Activated CD4-positive, alpha-beta T cell treated with anti-CD3 and anti-CD28 coated beads for 36 hours (primary cell): Measurements from ENCODE around the gene HSDL1. TPM values are rescaled to one million over a fixed set of nuclear protein-coding genes. Genes with fewer than 3 reads are reported as not detected.

ENCODE experiments used
- ATAC-seq: fragments of 200-7000 bp; cut with Tn5 transposase; one replicate; pipeline ENCODE4 v1.10.0; 2021; ENCODE audit warnings: mild to moderate bottlenecking, moderate library complexity
- CTCF ChIA-PET: fragments of 350-600 bp; sonication (Branson Sonifier 250); formaldehyde crosslinking; loops from one replicate; lab custom pipeline; 2021; ENCODE audit warnings: antibody characterized with exemption; lab: Charles Lee
- POLR2A ChIA-PET: fragments of 350-600 bp; sonication (Branson Sonifier 250); formaldehyde crosslinking; loops from one replicate; lab custom pipeline; 2021; ENCODE audit warnings: antibody characterized with exemption, inconsistent platforms; lab: Charles Lee
- DNase-seq: peaks from one replicate; pipeline ENCODE4 v3.0.0-alpha.2; 2020
- H3K27ac Mint-ChIP-seq: one replicate; pipeline ENCODE4 v1.8.0; 2021; ENCODE audit warnings: mixed read lengths
- H3K27me3 Mint-ChIP-seq: one replicate; pipeline ENCODE4 v1.8.0; 2021; ENCODE audit warnings: mixed read lengths
- H3K36me3 Mint-ChIP-seq: one replicate; pipeline ENCODE4 v1.8.0; 2021; ENCODE audit warnings: low read depth, mixed read lengths
- H3K4me1 Mint-ChIP-seq: one replicate; pipeline ENCODE4 v1.8.0; 2021; ENCODE audit warnings: mixed read lengths
- H3K4me3 Mint-ChIP-seq: one replicate; pipeline ENCODE4 v1.8.0; 2021; ENCODE audit warnings: mild to moderate bottlenecking, moderate library complexity, mixed read lengths
- H3K9me3 Mint-ChIP-seq: one replicate; pipeline ENCODE4 v1.8.0; 2021; ENCODE audit warnings: low read depth, mixed read lengths
- intact Hi-C, 2 experiments: fragments of 100-400 bp; cut with DNase I in 1 of 2; cut with micrococcal nuclease in 1 of 2; formaldehyde crosslinking; loops; one replicate each; pipeline versions ENCODE4 v1.14.2 to v1.15.1; 2022 to 2024; cut with DNase I, micrococcal nuclease
- total RNA-seq, 2 experiments: library from RNA; stranded (reverse); gene quantifications; one replicate each; pipeline ENCODE4 v1.2.3, GENCODE V29; 2021

Gene HSDL1
- total RNA-seq, 2 experiments from 2014 or later, result 7.4 to 11.4 TPM

DNA sequence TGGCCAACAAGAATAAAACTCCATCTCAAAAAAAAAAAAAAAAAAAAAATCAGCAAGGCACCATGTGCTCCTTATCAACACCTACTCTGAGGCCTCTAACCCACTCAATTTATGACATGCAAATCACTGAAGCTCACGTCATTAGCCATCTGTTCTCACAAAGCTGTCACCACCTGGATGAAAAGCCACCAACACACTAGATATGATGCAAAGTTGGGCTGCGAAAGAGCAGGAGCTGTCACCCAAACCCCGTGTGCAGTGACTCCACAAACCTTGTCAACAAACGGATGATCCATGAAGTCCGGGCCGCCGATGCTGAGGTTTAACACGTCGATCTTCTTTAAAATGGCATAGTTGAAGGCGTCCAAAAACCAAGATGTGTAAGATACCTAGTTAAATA, 53.5 kb downstream of the HSDL1 start:
- H3K27ac Mint-ChIP-seq, result no peak overlapping the region
- DNase-seq (no peak), ATAC-seq (no peak)
- CTCF ChIA-PET, result interaction anchor here (1.0 to 1.3 kb wide), 2 partner anchors 25 to 29 kb away, joined by 3 to 5 read pairs; partner anchors contain the start of gene MBTPS1
- peaks cover 38% of the 10 kb centered on the region for H3K4me1 Mint-ChIP-seq
- no peaks in the 10 kb centered on the region for H3K9me3 Mint-ChIP-seq
- H3K4me3 Mint-ChIP-seq, result no peak overlapping the region
- intact Hi-C loops, result no loop called here
- H3K27me3 Mint-ChIP-seq, result no peaks in the 10 kb centered on the region
- POLR2A ChIA-PET, result no interaction called here
- H3K36me3 Mint-ChIP-seq, result peaks cover 47% of the 10 kb centered on the region

DNA sequence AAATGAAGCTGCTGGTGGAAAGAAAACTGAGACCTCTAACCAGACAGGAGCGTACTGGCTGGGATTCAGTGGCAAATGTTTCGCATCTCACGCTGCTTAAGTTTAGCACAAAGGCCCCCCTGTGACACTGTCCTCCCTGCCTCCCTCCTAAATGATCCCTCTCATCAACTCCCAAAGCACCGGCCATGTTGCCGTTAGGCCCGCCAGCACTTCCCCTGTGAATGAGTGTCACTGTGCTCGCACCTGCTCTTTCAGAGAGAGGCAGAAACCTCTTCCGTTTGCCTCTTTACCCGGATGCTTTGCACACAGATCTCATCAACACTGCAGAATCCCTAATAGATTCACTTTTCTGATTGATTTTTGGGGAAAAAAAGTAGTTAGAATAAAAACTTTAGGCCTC, 54.8 kb downstream of the HSDL1 start:
- peaks cover 50% of the 10 kb centered on the region for H3K36me3 Mint-ChIP-seq
- DNase-seq, result no peak
- no peak for ATAC-seq
- CTCF ChIA-PET, result interaction anchor here (0.7 to 8.0 kb wide), 4 partner anchors 24 to 98 kb away, joined by 3 to 100 read pairs (median 34); partner anchors contain the start of genes ADAD2 and TAF1C
- peaks cover 45% of the 10 kb centered on the region for H3K4me1 Mint-ChIP-seq
- peak overlapping the region; percentile 58 for H3K27ac Mint-ChIP-seq
- H3K4me3 Mint-ChIP-seq, result no peak overlapping the region
- H3K9me3 Mint-ChIP-seq, result no peaks in the 10 kb centered on the region
- POLR2A ChIA-PET, result no interaction called here
- intact Hi-C loops, result no loop called here
- no peaks in the 10 kb centered on the region for H3K27me3 Mint-ChIP-seq

DNA sequence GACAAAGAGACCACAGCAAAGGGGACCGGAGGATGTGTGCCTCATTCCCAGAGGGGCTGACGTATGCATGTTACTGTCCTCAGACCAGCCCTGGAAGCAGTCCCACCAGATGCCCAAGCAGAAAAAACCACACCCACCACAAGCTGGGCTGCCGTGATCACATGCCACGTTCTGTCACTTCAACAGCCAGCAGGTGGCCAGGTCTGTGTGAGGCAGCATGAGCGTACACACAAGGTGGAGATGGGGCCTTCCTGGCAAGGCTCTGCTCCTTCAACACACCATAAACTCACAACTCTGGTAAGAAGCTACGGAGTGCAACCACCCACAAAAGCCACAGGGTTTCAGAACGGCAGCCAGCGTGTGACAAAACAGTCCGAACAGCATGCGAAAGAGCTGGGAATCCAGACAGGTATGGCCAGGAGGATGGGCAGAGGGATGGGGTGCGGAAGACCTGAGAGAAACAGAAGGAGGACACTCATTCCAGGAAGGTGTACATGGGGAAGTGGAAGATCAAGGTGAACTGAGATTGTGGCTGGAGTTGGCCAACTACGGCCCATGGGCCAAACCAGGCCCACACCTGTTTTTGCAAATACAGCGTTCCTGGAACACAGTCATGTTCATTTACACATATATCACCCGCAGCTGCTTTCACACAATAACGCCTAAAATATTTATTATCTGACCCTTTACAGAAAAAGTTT, 56.1 kb downstream of the HSDL1 start:
- no peaks in the 10 kb centered on the region for H3K27me3 Mint-ChIP-seq
- peak; percentile 82 for DNase-seq
- no peaks in the 10 kb centered on the region for H3K9me3 Mint-ChIP-seq
- CTCF ChIA-PET, result interaction anchor here (0.7 to 8.0 kb wide), 17 partner anchors 11 to 219 kb away, joined by 3 to 100 read pairs (median 4); partner anchors contain the start of genes ADAD2, MBTPS1 and TAF1C
- ATAC-seq, result peak; percentile 89
- H3K36me3 Mint-ChIP-seq, result peaks cover 45% of the 10 kb centered on the region
- intact Hi-C loops, result loop anchor here (1.0 to 10.0 kb wide), 4 partner anchors 28 to 416 kb away; partner anchors contain the start of genes MBTPS1 (in 1 of the 2), MEAK7 (in 1 of the 2) and TAF1C (in 1 of the 2)
- peaks cover 43% of the 10 kb centered on the region for H3K4me1 Mint-ChIP-seq
- POLR2A ChIA-PET, result interaction anchor here (0.6 to 0.7 kb wide), 3 partner anchors 14 to 80 kb away, joined by 4 to 5 read pairs (median 5); partner anchors contain the start of gene MBTPS1
- no peak overlapping the region for H3K4me3 Mint-ChIP-seq
- no peak overlapping the region for H3K27ac Mint-ChIP-seq

DNA sequence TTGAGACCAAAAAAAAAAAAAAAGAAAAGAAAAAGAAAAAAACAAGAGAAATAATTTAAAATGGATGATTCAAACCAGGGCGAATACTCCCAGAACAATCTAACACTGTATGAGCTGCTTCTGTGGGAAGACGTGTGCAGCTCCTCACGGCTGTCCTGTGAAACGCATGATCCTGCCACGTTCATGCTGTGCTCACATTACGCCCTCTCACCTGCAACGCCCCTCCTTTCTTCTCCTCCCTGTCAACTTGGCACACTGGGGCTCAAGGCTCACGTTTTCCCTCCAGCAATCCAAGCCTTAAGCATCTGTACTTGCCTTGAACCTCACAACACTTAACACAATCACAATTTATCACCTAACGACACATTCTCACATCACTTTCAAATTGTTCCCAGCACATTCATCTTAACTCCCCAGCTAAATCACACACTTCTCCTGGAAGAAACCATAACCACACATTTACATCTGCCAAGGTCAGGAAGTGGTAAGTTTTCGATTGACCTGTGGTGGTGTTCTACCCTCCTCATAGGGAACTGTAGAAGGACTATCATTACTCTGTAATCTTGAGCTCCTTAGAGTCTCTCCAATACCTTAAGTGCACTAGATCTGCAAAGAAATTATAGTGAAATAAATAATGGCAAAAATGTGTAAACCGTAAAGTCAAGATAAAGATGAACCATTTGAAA, 57.4 kb downstream of the HSDL1 start:
- Mint-ChIP-seq H3K27ac (no peak overlapping the region), H3K4me1 (peaks cover 43% of the 10 kb centered on the region), H3K9me3 (no peaks in the 10 kb centered on the region), H3K27me3 (no peaks in the 10 kb centered on the region), H3K36me3 (peaks cover 42% of the 10 kb centered on the region), H3K4me3 (no peak overlapping the region)
- ATAC-seq (no peak), DNase-seq (no peak)
- intact Hi-C loops, result loop anchor here (1.0 to 10.0 kb wide), 4 partner anchors 29 to 417 kb away; partner anchors contain the start of genes MBTPS1 (in 1 of the 2), MEAK7 (in 1 of the 2) and TAF1C (in 1 of the 2)
- ChIA-PET CTCF (interaction anchor here (0.6 to 8.0 kb wide), 12 partner anchors 18 to 418 kb away, joined by 3 to 100 read pairs (median 4); partner anchors contain the start of genes ADAD2, DNAAF1, HSDL1 and MBTPS1), POLR2A (no interaction called here)

DNA sequence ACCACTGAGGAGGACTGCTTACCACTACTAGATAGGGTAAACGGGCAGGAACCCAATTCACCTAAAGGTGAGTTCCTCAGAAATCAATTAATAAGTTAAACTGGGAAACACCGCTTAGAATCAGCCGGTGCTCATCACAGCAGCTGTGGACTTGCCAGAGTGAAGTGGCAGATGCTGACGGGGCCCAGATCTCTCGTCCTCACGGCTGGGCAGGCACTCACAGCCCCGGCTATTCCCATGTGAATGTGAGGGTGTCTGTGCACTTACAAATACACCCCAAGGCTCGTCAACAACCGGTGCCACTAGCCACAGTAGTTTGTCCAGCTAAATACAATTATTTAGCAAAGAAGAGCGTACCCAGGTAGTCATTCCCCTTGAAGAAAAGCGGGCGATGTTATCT, 58.0 kb downstream of the HSDL1 start:
- Mint-ChIP-seq H3K27me3 (no peaks in the 10 kb centered on the region), H3K4me1 (peaks cover 43% of the 10 kb centered on the region), H3K27ac (no peak overlapping the region), H3K4me3 (no peak overlapping the region), H3K9me3 (no peaks in the 10 kb centered on the region), H3K36me3 (peaks cover 42% of the 10 kb centered on the region)
- POLR2A ChIA-PET, result no interaction called here
- ATAC-seq (no peak), DNase-seq (no peak)
- CTCF ChIA-PET, result interaction anchor here (0.6 to 8.0 kb wide), 9 partner anchors 9 to 419 kb away, joined by 3 to 100 read pairs (median 8); partner anchors contain the start of genes ADAD2, MBTPS1 and TAF1C
- intact Hi-C loops, result loop anchor here in 1 of 2 experiments (10.0 kb wide), 1 partner anchor 418 kb away; the partner anchor contains the start of gene MEAK7

DNA sequence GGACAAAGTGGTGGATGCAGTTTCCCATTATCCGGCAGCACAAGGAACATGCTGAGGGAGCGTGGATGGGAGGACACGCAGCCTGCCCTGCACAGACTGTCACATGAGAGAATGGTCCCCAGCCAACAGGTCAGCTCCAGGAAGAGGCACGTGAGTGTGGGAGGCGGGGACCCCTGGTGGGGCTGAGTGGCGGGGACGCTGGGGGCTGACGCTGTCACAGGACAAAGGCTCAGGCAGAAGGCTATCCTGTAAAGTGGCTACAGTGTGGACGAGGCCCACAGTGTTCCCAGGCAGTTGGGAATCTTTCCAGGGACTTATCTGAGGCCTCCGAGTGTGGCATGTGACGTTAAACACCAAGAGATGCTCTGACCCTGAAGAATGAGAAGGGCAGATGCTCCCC, 58.6 kb downstream of the HSDL1 start:
- ChIA-PET POLR2A (no interaction called here), CTCF (interaction anchor here (0.6 to 8.0 kb wide), 11 partner anchors 9 to 166 kb away, joined by 3 to 100 read pairs (median 4); partner anchors contain the start of genes ADAD2, MBTPS1, SLC38A8 and TAF1C)
- Mint-ChIP-seq H3K4me1 (peaks cover 43% of the 10 kb centered on the region), H3K4me3 (no peak overlapping the region), H3K27me3 (no peaks in the 10 kb centered on the region), H3K9me3 (no peaks in the 10 kb centered on the region), H3K27ac (peak overlapping the region; percentile 55), H3K36me3 (peaks cover 39% of the 10 kb centered on the region)
- intact Hi-C loops, result loop anchor here in 1 of 2 experiments (10.0 kb wide), 1 partner anchor 418 kb away; the partner anchor contains the start of gene MEAK7
- ATAC-seq (no peak), DNase-seq (no peak)

DNA sequence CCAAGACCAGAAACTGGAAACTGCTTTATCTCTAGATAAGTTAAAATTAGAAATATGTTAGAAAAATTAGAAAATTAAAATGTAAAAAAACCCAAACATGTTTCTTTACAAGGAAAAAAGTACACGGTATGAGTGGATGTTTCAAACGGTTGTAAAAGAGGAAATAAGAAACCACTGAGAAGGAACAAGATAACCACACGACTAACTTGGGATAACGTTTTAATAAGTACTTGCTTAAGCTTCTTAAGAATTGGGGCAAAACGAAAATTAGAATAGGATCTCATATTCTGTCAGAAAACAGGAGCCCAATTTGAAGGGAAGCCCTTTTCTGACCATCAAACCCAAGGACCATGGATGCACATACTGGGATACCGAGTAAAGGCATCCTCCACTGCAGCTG, 59.2 kb downstream of the HSDL1 start:
- DNase-seq (no peak), ATAC-seq (no peak)
- peaks cover 40% of the 10 kb centered on the region for H3K36me3 Mint-ChIP-seq
- intact Hi-C loops, result loop anchor here (2.0 to 10.0 kb wide), 3 partner anchors 53 to 419 kb away; partner anchors contain the start of gene MEAK7 (in 1 of the 2)
- H3K9me3 Mint-ChIP-seq, result no peaks in the 10 kb centered on the region
- H3K4me1 Mint-ChIP-seq, result peaks cover 43% of the 10 kb centered on the region
- no peaks in the 10 kb centered on the region for H3K27me3 Mint-ChIP-seq
- CTCF ChIA-PET, result interaction anchor here (0.6 to 8.0 kb wide), 11 partner anchors 8 to 1932 kb away, joined by 3 to 100 read pairs (median 3); partner anchors contain the start of genes ADAD2, MBTPS1, SLC38A8 and TAF1C
- POLR2A ChIA-PET, result no interaction called here
- H3K4me3 Mint-ChIP-seq, result no peak overlapping the region
- no peak overlapping the region for H3K27ac Mint-ChIP-seq

DNA sequence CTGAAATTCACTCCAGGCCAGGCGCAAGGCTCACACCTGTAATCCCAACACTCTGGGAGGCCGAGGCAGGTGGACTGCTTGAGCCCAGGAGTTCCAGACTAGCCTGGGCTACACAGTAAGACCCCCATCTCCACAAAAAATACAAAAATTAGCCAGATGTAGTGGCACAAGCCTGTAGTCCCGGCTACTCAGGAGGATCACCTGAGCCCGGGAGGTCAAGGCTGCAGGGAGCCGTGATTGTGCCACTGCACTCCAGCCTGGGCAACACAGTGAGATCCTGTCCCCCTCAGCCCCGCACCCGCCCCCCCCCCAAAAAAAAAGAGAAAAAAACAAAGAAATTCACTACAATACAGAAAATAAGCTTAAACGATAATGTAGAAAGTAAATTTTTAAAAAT, 59.7 kb downstream of the HSDL1 start:
- Mint-ChIP-seq H3K27me3 (no peaks in the 10 kb centered on the region), H3K4me3 (no peak overlapping the region), H3K9me3 (no peaks in the 10 kb centered on the region), H3K27ac (no peak overlapping the region), H3K36me3 (peaks cover 43% of the 10 kb centered on the region), H3K4me1 (peaks cover 42% of the 10 kb centered on the region)
- no peak for DNase-seq
- intact Hi-C loops, result loop anchor here (2.0 to 10.0 kb wide), 3 partner anchors 54 to 420 kb away; partner anchors contain the start of gene MEAK7 (in 1 of the 2)
- CTCF ChIA-PET, result interaction anchor here (0.6 to 8.0 kb wide), 20 partner anchors 7 to 1932 kb away, joined by 3 to 100 read pairs (median 4); partner anchors contain the start of genes ADAD2, MBTPS1 and TAF1C
- ATAC-seq, result no peak
- POLR2A ChIA-PET, result no interaction called here

DNA sequence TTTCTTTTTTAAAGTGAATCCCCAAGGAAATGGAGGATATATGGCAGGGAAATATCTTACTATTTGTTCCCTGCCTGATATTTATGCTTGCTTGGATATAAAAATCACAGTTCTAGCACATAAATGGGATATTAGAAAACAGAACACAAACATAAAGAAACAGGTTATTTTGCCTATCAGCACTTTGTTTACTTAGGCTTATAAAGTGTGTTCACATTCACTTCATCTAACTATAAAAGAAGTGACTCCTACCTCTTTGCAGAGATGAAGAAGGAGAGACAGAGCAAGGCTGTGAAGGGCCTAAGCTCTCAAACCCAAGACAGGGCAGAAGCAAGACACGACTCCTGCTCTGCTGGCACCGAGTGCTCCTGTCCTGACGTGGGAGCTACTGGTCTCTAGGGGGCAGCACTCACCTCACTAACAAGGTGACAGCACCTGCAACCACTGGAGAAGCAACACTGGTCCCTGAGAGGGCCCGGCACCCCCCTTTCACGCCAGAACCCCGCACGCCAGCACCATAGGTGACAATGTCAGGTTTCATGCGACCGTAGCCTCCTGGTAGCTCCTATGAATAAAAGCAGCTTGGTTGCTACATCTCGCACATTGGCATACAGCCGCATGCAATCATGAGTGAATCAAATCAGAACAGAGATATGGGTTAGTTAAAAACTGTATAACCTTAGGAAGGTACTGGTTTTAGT, 60.3 kb downstream of the HSDL1 start:
- peak; percentile 83 for DNase-seq
- peaks cover 40% of the 10 kb centered on the region for H3K4me1 Mint-ChIP-seq
- ChIA-PET POLR2A (no interaction called here), CTCF (interaction anchor here (0.6 to 8.0 kb wide), 22 partner anchors 7 to 421 kb away, joined by 3 to 100 read pairs (median 4); partner anchors contain the start of genes ADAD2, MBTPS1 and TAF1C)
- no peak overlapping the region for H3K27ac Mint-ChIP-seq
- H3K27me3 Mint-ChIP-seq, result no peaks in the 10 kb centered on the region
- ATAC-seq, result peak; percentile 79
- H3K4me3 Mint-ChIP-seq, result no peak overlapping the region
- H3K36me3 Mint-ChIP-seq, result peaks cover 47% of the 10 kb centered on the region
- intact Hi-C loops, result loop anchor here (1.0 to 10.0 kb wide), 6 partner anchors 54 to 420 kb away; partner anchors contain the start of genes TAF1C (in 2 of the 2), DNAAF1 (in 1 of the 2), HSDL1 (in 1 of the 2) and MEAK7 (in 1 of the 2)
- no peaks in the 10 kb centered on the region for H3K9me3 Mint-ChIP-seq
